B cell (primary cell): Measurements from ENCODE around the gene ZEB2.

Source experiments
- CTCF ChIP-seq: fragments of 200-600 bp; IDR thresholded peaks from one replicate; pipeline ENCODE4 v1.8.0; 2022; ENCODE audit warnings: antibody characterized with exemption, mild to moderate bottlenecking
- EZH2 ChIP-seq: IDR thresholded peaks from 2 replicates; pipeline ENCODE4 v1.6.1; 2012; ENCODE audit warnings: borderline replicate concordance, low read depth, mild to moderate bottlenecking, moderate library complexity, low read length; ENCODE audit not compliant: insufficient read depth, poor library complexity, severe bottlenecking

GRCh38 chr2:144382849-144383248 is 137.1 kb downstream of the ZEB2 start:
- TF ChIP-seq CTCF (no peak), EZH2 (no peak)
